GM12801 (cell line): ENCODE data around the gene ENOX2.

Source experiments
- TF ChIP-seq, protein P1 (sequence below): IDR thresholded peaks from one replicate; pipeline ENCODE4 v1.5.1; 2011; ENCODE audit warnings: control low read depth; ENCODE audit not compliant: insufficient read length; ENCODE audit errors: extremely low read depth

Gene ENOX2

DNA sequence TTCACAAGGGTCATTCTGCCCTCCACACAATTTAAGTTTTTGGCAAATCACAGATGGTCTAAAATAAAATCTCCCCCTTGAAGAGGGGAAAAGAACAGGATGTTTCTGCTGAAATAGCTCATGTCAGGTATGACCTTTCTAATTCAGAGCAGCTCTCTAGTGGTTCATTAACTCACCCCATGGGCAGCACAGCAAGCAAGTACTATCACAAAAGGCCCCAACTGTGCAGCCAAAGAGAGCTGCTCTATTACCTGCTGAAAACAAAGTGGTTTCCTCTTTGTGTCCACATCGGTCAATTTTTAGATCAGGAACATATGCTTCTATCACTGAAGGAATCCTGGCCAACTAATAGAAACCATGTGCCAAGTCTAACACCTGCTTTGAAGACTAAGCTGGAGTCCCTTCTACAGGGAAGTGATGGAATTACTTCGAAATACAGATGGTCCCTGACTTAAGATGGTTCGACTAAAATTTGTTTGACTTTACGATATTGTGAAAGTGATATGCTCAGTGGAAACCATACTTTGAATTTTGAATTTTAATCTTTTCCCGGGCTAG, 164.3 kb downstream of the ENOX2 start:
- TF ChIP-seq, protein P1, sequence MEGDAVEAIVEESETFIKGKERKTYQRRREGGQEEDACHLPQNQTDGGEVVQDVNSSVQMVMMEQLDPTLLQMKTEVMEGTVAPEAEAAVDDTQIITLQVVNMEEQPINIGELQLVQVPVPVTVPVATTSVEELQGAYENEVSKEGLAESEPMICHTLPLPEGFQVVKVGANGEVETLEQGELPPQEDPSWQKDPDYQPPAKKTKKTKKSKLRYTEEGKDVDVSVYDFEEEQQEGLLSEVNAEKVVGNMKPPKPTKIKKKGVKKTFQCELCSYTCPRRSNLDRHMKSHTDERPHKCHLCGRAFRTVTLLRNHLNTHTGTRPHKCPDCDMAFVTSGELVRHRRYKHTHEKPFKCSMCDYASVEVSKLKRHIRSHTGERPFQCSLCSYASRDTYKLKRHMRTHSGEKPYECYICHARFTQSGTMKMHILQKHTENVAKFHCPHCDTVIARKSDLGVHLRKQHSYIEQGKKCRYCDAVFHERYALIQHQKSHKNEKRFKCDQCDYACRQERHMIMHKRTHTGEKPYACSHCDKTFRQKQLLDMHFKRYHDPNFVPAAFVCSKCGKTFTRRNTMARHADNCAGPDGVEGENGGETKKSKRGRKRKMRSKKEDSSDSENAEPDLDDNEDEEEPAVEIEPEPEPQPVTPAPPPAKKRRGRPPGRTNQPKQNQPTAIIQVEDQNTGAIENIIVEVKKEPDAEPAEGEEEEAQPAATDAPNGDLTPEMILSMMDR = no peak

DNA sequence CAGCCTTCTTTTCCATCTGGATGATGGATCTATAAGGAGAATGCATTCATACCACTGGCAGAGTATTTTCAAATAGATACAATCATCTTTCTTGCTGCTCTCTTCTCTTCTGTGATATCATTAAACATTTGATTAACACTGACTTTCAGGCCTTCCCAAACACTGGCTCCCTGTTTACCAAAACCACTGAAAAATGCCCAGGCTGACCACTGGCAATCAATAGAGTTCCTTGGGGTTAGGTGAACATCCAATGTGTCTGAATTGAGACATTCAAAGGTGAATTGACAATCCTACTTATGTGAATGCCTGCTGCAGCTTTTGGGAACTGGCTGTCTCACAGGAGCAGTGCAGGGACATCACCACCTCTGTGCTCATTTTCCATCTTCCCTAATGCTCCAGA, 168.3 kb downstream of the ENOX2 start:
- TF ChIP-seq, protein P1 = no peak

DNA sequence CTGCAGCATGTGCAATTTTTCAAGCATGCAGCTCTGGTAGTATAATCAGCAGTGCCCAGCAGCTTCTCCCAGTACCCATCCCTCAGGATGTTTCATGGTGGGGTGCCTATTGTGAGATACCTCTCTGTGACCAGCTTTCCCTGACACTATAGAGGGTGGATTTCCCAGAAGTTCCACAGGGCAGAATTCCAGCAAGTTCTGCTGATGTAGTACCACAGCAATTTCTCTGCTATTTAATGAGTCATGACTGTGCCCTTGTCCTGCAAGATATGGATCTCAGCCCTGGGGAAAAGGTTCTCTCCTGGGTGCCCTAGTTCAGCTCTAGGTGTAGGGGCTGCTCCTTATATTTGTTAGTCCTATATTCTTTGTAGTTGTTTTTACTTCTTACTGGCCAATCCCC, 174.8 kb downstream of the ENOX2 start:
- TF ChIP-seq, protein P1 = no peak

DNA sequence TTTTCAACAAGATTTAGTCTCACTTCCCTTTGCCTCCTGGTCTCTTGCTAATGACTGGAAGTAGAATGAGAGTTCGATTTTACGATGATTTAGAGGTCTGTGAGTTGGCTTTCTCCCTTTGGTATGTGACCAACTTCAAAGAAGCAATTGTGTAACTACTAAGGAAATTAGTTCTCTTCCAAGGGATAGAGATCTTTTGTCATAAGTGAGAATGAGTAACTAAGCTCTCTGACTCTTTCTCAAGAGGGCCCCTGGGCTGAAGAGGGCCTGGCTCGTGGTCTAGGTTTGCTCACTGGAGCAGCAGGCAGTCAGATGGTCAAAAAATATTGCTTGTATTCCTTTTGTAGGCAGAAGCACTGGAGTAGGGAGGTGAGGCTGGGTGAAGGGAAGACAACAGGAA, 176.3 kb downstream of the ENOX2 start:
- TF ChIP-seq, protein P1 = no peak

DNA sequence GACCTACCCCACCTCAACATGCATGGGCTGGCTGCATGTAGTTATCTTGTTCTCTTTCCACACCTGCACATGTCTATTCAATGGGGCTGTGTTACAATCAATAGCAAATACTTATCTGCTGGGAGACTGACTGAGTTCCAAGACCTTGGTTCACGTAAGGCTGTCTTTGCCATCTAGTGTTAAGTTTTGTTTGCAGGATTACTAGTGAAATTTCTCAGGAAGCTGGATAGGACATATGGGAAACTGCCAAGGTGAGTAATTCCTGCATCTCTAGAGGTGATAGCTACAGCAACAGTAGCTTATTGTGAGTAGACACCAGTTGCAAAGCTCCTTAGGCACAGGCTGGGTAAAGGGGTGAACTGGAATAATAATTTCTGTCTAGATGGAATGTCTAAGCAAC, 177.5 kb downstream of the ENOX2 start:
- TF ChIP-seq, protein P1 = no peak

DNA sequence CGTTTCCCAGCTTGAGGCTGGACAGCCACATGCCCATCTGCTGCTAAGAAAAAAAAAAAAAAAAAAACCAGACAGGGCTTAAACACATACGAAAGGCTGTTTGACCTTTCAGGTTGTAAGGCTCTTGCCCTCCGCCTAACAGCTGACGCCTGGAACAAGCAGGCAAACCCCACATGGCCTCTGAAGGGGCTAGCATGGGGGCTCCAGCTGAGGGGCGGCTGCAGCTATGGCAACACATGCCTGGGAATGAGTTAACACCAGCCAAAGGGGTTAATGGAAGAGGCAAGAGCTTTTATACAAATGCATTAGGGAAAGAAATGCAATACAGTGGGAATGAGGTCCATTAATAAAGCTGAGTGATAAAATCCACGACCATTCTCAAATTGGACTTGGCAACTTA, 183.6 kb downstream of the ENOX2 start:
- TF ChIP-seq, protein P1 = no peak

DNA sequence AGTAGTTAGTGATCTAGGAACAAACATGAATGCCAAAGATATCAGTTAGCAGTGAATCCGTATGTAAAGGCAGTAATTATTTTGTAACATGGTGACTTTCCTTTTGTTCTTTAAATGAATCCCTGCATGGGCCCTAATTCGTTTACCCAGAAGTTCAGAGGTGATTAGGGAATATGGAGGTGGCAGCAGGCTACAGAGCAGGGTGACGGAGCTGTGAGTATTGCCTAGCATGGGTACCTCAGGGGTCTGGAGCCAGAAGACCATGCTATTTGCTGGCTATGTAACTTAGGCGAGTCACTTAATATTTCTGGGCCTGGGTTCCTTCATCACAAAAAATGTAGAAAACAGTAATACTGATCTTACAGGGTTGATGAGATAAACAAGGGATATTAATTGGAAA, 184.9 kb downstream of the ENOX2 start:
- TF ChIP-seq, protein P1 = no peak

DNA sequence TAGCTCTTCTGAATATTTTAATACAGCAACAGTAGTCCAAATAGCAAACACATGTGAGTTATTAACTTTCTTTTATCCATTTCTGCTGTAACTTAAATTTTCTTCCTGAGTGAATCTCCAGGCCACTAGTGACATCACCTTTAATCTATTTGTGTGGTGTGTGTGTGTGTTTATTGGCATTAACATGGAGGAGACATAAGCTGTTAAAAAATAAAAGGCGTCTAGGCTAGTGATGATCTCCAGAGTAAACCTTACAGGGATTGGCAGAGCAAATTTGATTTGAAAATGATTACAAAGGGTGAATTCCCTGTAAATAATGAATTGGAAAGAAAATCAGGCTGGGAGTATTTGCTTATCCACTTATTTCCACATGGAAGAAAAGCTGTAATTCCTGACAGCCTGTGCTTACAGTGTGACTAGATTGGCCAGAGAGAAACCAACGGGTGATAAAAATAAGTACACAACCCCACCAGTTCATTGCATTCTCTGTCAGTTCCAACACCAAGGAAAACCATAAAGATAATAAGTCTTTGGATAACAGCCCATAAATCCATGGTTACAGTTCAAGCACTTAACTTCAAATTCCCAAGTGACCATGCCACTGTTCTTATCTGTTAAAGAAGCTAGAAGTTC, 186.1 kb downstream of the ENOX2 start:
- TF ChIP-seq, protein P1 = no peak
